ENCODE results near the gene PUS10.
"Not testable (repeated sequence)": the region's sequence is repeated elsewhere in the genome, so short reads cannot be mapped to it uniquely, and the experiment has no call there.

PUS10 gene

GRCh38 chr2:61017556-61018317 is at the start of gene PUS10, which contains the start of gene PEX13:
PUS10 (minus strand) TSS chr2:61018255; CDS start chr2:61011890, 6,365 bp downstream.
PEX13 (plus strand) TSS chr2:61017720; CDS start chr2:61017760, 40 bp downstream.
- peak; percentile 75 to 81 for DNase-seq

GRCh38 chr2:61065714-61066709 is 48.0 kb upstream of the PUS10 start, which contains the start of gene SANBR:
SANBR (plus strand) TSS chr2:61065871; CDS start chr2:61070351, 4,480 bp downstream.
- peak; percentile 77 to 80 for DNase-seq

- DNase-seq = no peak
Measured at GRCh38 chr2:61059382-61059781, 41.3 kb upstream of the PUS10 start.

- no peak for DNase-seq
Measured at GRCh38 chr2:61057562-61057961, 39.5 kb upstream of the PUS10 start.

GRCh38 chr2:61055557-61055956 is 37.5 kb upstream of the PUS10 start:
- no peak for DNase-seq

- DNase-seq = no peak
Measured at GRCh38 chr2:61045999-61046398, 27.9 kb upstream of the PUS10 start.

- DNase-seq = no peak
Measured at GRCh38 chr2:61045226-61045625, 27.2 kb upstream of the PUS10 start.

- no peak for DNase-seq
Measured at GRCh38 chr2:61044636-61045035, 26.6 kb upstream of the PUS10 start.

GRCh38 chr2:61042807-61043206 is 24.8 kb upstream of the PUS10 start:
- no peak for DNase-seq

GRCh38 chr2:61036643-61037042 is 18.6 kb upstream of the PUS10 start:
- not testable (repeated sequence) for DNase-seq

- not testable (repeated sequence) for DNase-seq
Measured at GRCh38 chr2:61034592-61034991, 16.5 kb upstream of the PUS10 start.

GRCh38 chr2:61029533-61029932 is 11.5 kb upstream of the PUS10 start:
- no peak for DNase-seq

- no peak for DNase-seq
Measured at GRCh38 chr2:61023670-61024069, 5.6 kb upstream of the PUS10 start.

- DNase-seq = no peak
Measured at GRCh38 chr2:61021228-61021660, 3.2 kb upstream of the PUS10 start.

- no peak for DNase-seq
Measured at GRCh38 chr2:61018798-61019197, 743 bp upstream of the PUS10 start.

- no peak for DNase-seq
Measured at GRCh38 chr2:61018318-61018755, 282 bp upstream of the PUS10 start.

GRCh38 chr2:61017003-61017555 is 976 bp downstream of the PUS10 start:
- peak; percentile 70 to 77 for DNase-seq

GRCh38 chr2:61016392-61017002 is 1.6 kb downstream of the PUS10 start:
- peak; percentile 57 to 68 for DNase-seq

- DNase-seq = no peak
Measured at GRCh38 chr2:61015976-61016375, 2.1 kb downstream of the PUS10 start.

- no peak for DNase-seq
Measured at GRCh38 chr2:61014763-61015162, 3.3 kb downstream of the PUS10 start.

GRCh38 chr2:61013382-61013781 is 4.7 kb downstream of the PUS10 start:
- DNase-seq = no peak

GRCh38 chr2:61012303-61012702 is 5.8 kb downstream of the PUS10 start:
- peak; percentile 16 to 39 for DNase-seq
